ENCODE results near the gene C16orf89. TPM values are rescaled to one million over a fixed set of nuclear protein-coding genes. Genes with fewer than 3 reads are reported as not detected.
"Not testable (repeated sequence)": the region's sequence is repeated elsewhere in the genome, so short reads cannot be mapped to it uniquely, and the experiment has no call there.

Gene C16orf89
- total RNA-seq, 1 experiment from 2014 or later = 0.13 TPM

DNA sequence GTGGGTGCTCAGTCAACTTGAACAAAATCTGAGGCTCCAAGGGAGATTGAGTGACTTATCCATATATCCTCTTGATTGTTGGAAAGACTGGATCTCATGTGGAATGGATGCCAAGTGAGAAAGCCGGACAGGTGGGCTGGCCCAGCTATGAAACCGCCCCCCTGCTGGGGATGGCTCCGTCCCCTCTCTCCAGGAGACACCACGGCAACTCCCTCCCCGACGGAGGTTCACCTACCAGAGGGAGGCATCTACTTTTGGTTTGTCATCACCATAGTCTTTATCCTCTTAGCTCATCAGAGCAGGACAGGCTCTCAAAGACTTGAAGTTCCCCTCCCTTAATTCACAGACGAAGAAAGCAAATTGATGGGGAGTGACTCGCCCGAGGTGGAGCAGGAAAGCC, 4.1 kb upstream of the C16orf89 start:
- in situ Hi-C loops (cut with HindIII; ENCODE audit: low pct_unique_long_range_greater_than_20kb, low sequenced_read_pairs) = no loop called here
- DNase-seq (ENCODE audit: low read depth, low spot score) = no peak

DNA sequence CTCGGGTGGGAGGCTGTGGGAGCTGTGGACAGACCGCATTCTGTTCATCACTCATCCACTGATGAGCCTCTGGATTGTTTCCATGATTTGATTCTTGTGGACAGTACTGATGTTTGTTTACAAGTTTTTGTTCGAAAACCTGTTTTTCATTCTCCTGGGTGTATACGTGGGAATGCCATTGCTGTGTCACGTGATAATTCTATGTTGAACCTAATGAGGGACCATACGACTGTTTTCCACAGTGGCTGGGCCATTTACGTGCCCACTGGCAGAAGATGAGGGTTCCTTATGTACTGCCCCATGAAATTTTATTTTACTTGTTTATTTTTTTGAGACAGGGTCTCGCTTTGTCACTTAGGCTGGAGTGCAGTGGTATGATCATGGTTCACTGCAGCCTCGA, 3.3 kb upstream of the C16orf89 start:
- DNase-seq (ENCODE audit: low read depth, low spot score) = no peak
- in situ Hi-C loops (cut with HindIII; ENCODE audit: low pct_unique_long_range_greater_than_20kb, low sequenced_read_pairs) = no loop called here

DNA sequence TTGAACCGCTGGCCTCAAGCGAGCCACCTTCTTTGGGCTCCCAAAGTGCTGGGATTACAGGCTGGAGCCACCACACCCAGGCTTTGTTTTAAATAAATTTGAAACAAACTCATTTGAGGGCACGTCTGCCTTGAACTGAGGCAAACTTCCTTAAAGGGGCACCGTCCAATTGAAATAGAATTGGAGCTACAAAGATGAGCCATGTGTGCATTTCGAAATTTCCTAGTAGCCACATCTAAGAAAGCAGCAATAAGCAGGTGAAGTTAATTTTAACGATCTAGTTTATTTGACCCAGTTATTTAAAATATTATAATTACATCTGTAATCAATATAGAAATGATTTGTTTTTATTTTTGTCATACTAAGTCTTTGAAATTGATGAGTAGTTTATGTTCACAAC, 755 bp upstream of the C16orf89 start:
- no peak for DNase-seq (ENCODE audit: low read depth, low spot score)
- in situ Hi-C loops (cut with HindIII; ENCODE audit: low pct_unique_long_range_greater_than_20kb, low sequenced_read_pairs) = no loop called here

DNA sequence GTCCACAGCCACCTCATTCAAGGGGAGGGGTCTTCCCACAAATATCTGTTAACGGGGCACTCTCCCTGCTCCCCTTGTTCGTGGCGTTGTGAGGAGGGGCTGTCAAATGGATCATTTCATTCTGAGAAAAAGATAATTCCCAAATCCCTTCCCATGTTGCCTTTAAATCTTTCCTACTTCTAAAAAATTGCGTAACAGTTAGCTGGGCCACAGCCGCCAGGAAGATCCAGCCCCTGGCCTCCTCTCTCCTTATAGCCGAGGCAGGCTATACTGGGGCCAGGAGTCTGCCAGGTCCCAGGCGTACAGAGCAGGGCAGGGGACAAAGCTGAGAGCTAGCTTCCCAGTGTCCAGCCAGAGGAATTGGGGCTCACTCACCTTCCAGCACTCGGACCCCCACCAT, 430 bp downstream of the C16orf89 start:
- no peak for DNase-seq (ENCODE audit: low read depth, low spot score)
- in situ Hi-C loops (cut with HindIII; ENCODE audit: low pct_unique_long_range_greater_than_20kb, low sequenced_read_pairs) = no loop called here

- DNase-seq (ENCODE audit: low read depth, low spot score) = no peak
- in situ Hi-C loops (cut with HindIII; ENCODE audit: low pct_unique_long_range_greater_than_20kb, low sequenced_read_pairs) = no loop called here
These were observed 841 bp downstream of the C16orf89 start for GRCh38 chr16:5064915-5065314.

DNA sequence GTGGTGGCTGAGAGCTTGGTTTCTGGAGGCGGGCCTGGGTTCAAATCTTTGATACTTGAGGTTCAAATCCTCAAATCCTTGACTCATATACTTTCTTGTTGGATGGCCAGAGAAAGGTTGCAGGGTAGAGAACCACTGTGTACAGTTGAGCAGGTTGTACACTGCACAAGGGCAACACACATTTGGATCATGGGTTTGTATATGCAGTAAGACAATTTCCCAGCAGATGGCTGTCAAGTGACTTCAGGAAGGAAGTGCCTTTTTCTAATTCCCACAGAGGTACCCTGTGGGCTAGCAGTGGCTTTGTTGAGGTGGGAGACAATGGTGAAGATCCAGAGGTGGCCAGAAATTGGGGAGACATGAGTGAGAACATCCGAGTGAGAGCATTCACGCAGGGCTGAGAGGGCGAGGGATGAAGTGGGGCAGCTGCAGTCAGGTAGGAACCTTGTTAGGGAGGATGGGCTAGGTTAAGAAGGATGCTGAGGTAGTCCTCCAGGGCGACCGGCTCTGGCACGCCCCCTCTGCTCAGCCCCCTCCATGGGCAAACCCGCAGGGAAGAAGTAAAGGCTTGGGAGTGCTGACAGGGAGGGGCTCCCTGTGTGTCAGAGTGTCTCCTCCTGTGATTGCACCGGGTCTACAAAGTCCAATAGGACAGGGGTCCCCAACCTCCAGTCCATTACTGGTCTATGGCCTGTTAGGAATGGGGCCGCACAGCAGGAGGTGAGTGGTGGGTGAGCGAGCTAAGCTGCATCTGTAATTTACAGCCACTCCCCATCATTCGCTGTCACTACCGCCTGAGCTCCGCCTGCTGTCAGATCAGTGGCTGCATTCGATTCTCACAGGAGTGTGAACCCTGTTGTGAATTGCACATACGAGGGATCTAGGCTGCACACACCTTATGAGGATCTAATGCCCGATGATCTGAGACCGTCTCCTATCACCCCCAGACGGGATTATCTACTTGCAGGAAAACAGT, 2.7 kb downstream of the C16orf89 start:
- peak; percentile 36 for DNase-seq (ENCODE audit: low read depth, low spot score)
- in situ Hi-C loops (cut with HindIII; ENCODE audit: low pct_unique_long_range_greater_than_20kb, low sequenced_read_pairs) = no loop called here

DNA sequence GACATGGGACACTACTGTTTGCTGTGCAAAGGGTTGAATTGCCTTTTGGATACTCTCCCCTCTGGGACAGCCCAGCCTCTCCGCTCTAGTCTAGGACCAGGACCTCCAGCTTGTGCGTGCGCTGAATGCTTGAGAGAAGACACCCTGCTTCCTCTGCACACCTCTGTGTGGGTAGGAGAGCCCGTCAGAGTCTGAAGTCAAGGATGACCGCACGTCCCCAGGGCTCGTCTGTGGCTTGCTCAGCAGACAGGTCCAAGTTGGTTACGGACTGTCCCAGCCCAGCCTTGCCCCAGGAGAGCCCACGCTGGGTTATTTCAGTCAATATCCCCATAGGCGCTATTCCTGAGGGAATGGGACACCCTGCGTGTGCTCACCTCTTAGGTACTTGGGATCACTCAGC, 3.7 kb downstream of the C16orf89 start:
- in situ Hi-C loops (cut with HindIII; ENCODE audit: low pct_unique_long_range_greater_than_20kb, low sequenced_read_pairs) = no loop called here
- DNase-seq (ENCODE audit: low read depth, low spot score) = no peak

GRCh38 chr16:5060073-5060641, 5.6 kb downstream of the C16orf89 start:
- in situ Hi-C loops (cut with HindIII; ENCODE audit: low pct_unique_long_range_greater_than_20kb, low sequenced_read_pairs) = no loop called here
- DNase-seq (ENCODE audit: low read depth, low spot score) = no peak

GRCh38 chr16:5059386-5060072, 6.2 kb downstream of the C16orf89 start:
- in situ Hi-C loops (cut with HindIII; ENCODE audit: low pct_unique_long_range_greater_than_20kb, low sequenced_read_pairs) = no loop called here
- DNase-seq (ENCODE audit: low read depth, low spot score) = no peak

GRCh38 chr16:5058476-5058875, 7.3 kb downstream of the C16orf89 start:
- in situ Hi-C loops (cut with HindIII; ENCODE audit: low pct_unique_long_range_greater_than_20kb, low sequenced_read_pairs) = no loop called here
- DNase-seq (ENCODE audit: low read depth, low spot score) = peak; percentile 53

GRCh38 chr16:5056352-5056751, 9.4 kb downstream of the C16orf89 start:
- in situ Hi-C loops (cut with HindIII; ENCODE audit: low pct_unique_long_range_greater_than_20kb, low sequenced_read_pairs) = no loop called here
- DNase-seq (ENCODE audit: low read depth, low spot score) = peak; percentile 67

GRCh38 chr16:5054876-5055865, 10.6 kb downstream of the C16orf89 start:
- DNase-seq (ENCODE audit: low read depth, low spot score) = no peak
- in situ Hi-C loops (cut with HindIII; ENCODE audit: low pct_unique_long_range_greater_than_20kb, low sequenced_read_pairs) = no loop called here

DNA sequence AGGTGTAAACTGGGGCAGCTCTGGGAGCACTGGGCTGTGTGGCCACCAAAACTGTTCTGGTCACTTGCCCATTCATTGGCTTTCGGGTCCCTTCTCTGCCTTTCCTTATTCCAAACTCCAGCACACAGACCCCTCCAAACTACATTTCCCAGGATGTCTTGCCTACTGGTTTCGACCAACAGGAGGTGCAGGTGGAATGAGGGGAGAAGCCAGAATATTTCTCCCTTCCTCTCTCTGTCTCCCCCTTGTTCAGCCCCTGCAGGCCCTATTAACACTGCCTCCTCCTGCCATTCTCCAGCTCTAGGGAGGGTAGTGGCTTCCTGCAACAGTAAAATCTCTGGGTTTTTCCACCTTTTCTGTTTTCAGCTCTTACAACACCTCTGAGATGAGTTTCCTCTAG, 18.8 kb downstream of the C16orf89 start:
- DNase-seq (ENCODE audit: low read depth, low spot score) = no peak
- in situ Hi-C loops (cut with HindIII; ENCODE audit: low pct_unique_long_range_greater_than_20kb, low sequenced_read_pairs) = no loop called here

DNA sequence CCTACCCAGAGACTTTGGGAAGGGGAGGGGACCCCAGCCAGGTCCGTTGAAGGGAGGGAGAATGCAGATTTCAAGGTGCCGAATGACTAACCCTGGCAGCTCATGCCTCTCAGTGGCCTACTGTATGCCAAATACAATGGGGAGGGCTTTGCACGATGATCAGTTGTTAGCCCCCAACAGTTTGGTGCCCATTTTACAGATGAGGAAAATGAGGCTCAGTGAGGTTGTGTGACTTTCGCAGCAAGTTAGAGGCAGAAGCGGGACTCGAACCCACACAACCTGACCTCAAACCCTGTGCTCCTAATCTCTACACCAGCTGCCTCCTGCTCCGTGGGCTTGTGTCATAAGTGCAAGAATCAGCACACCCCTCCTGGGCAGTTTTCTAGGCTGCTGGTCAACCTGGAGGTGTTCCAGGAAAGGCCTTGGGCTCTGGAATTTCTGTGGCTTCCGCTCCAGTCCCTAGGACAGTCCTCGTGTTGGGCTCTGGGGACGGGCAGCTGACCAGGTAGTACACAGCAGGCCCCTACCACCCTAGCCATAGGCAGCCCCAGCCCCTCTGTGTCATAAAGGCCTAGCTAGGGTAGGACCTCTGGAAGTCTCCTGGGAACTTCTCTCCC, 20.1 kb downstream of the C16orf89 start:
- no peak for DNase-seq (ENCODE audit: low read depth, low spot score)
- in situ Hi-C loops (cut with HindIII; ENCODE audit: low pct_unique_long_range_greater_than_20kb, low sequenced_read_pairs) = no loop called here

GRCh38 chr16:5044581-5044980, 21.2 kb downstream of the C16orf89 start:
- DNase-seq (ENCODE audit: low read depth, low spot score); in situ Hi-C loops (cut with HindIII; ENCODE audit: low pct_unique_long_range_greater_than_20kb, low sequenced_read_pairs): not testable (repeated sequence)

- DNase-seq (ENCODE audit: low read depth, low spot score) = no peak
- in situ Hi-C loops (cut with HindIII; ENCODE audit: low pct_unique_long_range_greater_than_20kb, low sequenced_read_pairs) = no loop called here
These were observed 21.7 kb downstream of the C16orf89 start for GRCh38 chr16:5044011-5044540.

Measured in SK-MEL-5 (cell line).